ENCODE results near the gene NELL1. TPM values are rescaled to one million over a fixed set of nuclear protein-coding genes. Genes with fewer than 3 reads are reported as not detected.

Gene NELL1
- total and polyA plus RNA-seq, 2 donors (not counting 3 experiments of a cell fraction or from before 2014, with no cell fraction given): not detected

DNA sequence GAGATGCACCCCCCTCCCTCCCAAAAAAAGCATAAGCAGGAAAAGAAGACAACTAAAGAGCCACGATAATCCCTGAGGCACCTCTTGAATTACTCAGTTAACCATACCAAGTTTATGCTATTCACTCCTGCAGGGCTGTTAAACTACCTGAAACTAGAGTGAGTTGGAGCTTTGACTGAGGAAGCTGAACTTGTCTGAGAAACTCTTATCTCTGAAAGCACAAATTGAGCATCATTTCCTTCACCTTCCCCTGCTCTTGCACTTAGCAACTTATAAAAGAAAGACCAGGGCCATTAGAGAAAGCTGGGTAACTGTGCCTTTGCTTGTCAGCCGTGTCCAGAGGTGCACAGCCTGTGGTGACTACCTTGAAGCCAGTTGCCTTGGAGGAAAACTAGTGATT, 745.6 kb downstream of the NELL1 start:
- H4K20me1 ChIP-seq (replicated peaks; ENCODE audit: control insufficient read depth, extremely low read depth, insufficient read depth, low read length): no peaks in the 10 kb centered on the region
- no peak overlapping the region for H3K9ac ChIP-seq (replicated peaks; ENCODE audit: extremely low read depth, insufficient read depth, low read length)
- no TSS peak for BruUV-seq (replicated peaks)
- peaks cover 2% of the 10 kb centered on the region for H3K9me3 ChIP-seq (replicated peaks; ENCODE audit: control insufficient read depth, insufficient read depth, low read length)
- ChIA-PET CTCF (no interaction called here), POLR2A (no interaction called here)
- H3K27me3 ChIP-seq (ENCODE audit: control insufficient read depth in 2 of 2, insufficient read depth in 2 of 2, low read length in 2 of 2): no peaks in the 10 kb centered on the region
- no peaks in the 10 kb centered on the region for H3K4me1 ChIP-seq (ENCODE audit: control insufficient read depth, extremely low read depth, insufficient read depth, low read length)
- no peak overlapping the region for H3K27ac ChIP-seq (ENCODE audit: insufficient read depth, low read depth, low read length)
- H3K79me2 ChIP-seq (ENCODE audit: control insufficient read depth, insufficient read depth, low read length): no peaks in the 10 kb centered on the region
- H3K36me3 ChIP-seq (ENCODE audit: control insufficient read depth in 2 of 2, extremely low read depth in 1 of 2, insufficient read depth in 2 of 2, low read length in 2 of 2): no peaks in the 10 kb centered on the region
- DNase-seq (ENCODE audit: low read depth, low spot score): no peak
- intact Hi-C loops (cut with micrococcal nuclease) (no loop called here), dilution Hi-C loops (cut with MboI; ENCODE audit: extremely low pct_ligation_motif_present, low sequenced_read_pairs) (no loop called here)
- FAIRE-seq: no peak
- TF ChIP-seq FOS (IDR thresholded peaks at IDR 0.05; ENCODE audit: borderline replicate concordance, insufficient read depth, low read length) (no peak), POLR2AphosphoS5 (IDR thresholded peaks at IDR 0.05; ENCODE audit: insufficient read depth, low read depth, low read length) (no peak), JUN (IDR thresholded peaks at IDR 0.05; ENCODE audit: borderline replicate concordance, insufficient read depth, insufficient read length, low read depth) (no peak), GATA2 (IDR thresholded peaks at IDR 0.05; ENCODE audit: insufficient read depth, insufficient read length, low read depth, low read length) (no peak), MYC (IDR thresholded peaks at IDR 0.05; ENCODE audit: low read depth, low read length) (no peak), EZH2 (IDR thresholded peaks at IDR 0.05; ENCODE audit: borderline replicate concordance, low read depth, low read length, severe bottlenecking) (no peak), POLR2A (IDR thresholded peaks at IDR 0.05; ENCODE audit: low read depth, low read length) (no peak)
- TF ChIP-seq, protein P1, sequence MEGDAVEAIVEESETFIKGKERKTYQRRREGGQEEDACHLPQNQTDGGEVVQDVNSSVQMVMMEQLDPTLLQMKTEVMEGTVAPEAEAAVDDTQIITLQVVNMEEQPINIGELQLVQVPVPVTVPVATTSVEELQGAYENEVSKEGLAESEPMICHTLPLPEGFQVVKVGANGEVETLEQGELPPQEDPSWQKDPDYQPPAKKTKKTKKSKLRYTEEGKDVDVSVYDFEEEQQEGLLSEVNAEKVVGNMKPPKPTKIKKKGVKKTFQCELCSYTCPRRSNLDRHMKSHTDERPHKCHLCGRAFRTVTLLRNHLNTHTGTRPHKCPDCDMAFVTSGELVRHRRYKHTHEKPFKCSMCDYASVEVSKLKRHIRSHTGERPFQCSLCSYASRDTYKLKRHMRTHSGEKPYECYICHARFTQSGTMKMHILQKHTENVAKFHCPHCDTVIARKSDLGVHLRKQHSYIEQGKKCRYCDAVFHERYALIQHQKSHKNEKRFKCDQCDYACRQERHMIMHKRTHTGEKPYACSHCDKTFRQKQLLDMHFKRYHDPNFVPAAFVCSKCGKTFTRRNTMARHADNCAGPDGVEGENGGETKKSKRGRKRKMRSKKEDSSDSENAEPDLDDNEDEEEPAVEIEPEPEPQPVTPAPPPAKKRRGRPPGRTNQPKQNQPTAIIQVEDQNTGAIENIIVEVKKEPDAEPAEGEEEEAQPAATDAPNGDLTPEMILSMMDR (IDR thresholded peaks at IDR 0.05; ENCODE audit: extremely low read depth in 1 of 2, insufficient read depth in 1 of 2, low read depth in 1 of 2, low read length in 2 of 2): no peak
- TF ChIP-seq, protein P2, sequence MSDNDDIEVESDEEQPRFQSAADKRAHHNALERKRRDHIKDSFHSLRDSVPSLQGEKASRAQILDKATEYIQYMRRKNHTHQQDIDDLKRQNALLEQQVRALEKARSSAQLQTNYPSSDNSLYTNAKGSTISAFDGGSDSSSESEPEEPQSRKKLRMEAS (IDR thresholded peaks at IDR 0.05; ENCODE audit: insufficient read depth, insufficient read length): no peak
- no peak overlapping the region for H3K4me3 ChIP-seq (replicated peaks in 1 of 3; ENCODE audit: insufficient read depth in 1 of 3, low read depth in 1 of 3, low read length in 3 of 3)
- no peak overlapping the region for H2AFZ ChIP-seq (ENCODE audit: low read depth, low read length)
- no peak overlapping the region for H3K4me2 ChIP-seq (ENCODE audit: insufficient read depth, low read length)
- H3K9me1 ChIP-seq (replicated peaks; ENCODE audit: control insufficient read depth, extremely low read depth, insufficient read depth, low read length): no peaks in the 10 kb centered on the region

Data from endothelial cell of umbilical vein (primary cell).